H54 (cell line): ENCODE data around the gene HEMGN.

Experiments
- DNase-seq: peaks from one replicate; pipeline ENCODE4 v3.0.0; 2011; ENCODE audit warnings: low spot score, mixed read lengths; ENCODE audit not compliant: insufficient read length
- FAIRE-seq: peaks from 3 replicates; lab custom pipeline; 2011; peaks lifted over from hg19 to GRCh38; lab: Jason Lieb, UNC
- POLR2A ChIP-seq: IDR thresholded peaks from 2 replicates; pipeline ENCODE4 v1.6.1; 2011; ENCODE audit warnings: low read depth, mild to moderate bottlenecking, low read length

HEMGN gene

DNA sequence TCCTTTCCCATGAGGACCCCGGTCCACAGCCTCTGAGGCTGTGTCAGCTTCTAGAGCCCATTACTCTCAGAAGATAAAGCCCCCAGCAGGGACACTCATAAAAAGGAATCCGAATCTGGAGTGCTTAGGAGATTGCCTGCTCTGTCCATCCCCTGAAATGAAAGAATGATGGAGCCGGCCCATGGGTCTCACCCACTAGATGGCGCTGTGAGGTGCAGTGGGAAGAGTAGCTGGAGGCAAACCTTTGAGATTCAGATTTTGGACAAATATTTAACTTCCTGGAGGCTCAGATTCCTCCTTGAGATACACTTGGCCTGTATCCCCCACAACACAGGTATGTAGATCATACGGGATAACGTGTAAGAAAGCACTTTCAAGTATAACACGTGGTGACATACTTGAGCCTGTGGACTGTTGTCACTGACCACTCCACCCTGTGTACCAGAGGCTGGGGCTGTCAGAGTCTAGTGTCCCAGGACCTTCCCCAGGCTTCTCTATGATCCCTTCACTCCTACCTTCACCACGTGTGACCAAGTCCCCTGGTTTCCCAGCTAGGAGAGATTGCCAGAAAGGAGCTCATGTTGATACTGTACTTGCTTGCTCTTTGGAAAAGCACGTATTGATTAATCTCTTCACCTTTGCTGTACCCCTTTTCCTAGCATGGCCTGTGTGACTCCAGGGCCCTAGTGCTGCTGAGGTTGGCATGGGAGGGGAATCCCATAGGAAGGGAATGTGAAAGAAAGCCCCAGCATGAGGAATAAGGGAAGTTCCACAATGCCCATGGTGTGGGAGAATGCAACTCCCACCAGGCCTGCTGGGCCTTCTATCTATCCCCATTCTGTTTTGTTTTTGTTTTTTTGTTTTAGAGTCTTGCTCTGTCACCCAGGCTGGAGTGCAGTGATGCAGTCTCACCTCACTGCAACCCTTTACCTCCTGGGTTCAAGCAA is 47.8 kb downstream of the HEMGN start:
- DNase-seq (peak; percentile 73), FAIRE-seq (no peak)
- no peak for TF ChIP-seq POLR2A

DNA sequence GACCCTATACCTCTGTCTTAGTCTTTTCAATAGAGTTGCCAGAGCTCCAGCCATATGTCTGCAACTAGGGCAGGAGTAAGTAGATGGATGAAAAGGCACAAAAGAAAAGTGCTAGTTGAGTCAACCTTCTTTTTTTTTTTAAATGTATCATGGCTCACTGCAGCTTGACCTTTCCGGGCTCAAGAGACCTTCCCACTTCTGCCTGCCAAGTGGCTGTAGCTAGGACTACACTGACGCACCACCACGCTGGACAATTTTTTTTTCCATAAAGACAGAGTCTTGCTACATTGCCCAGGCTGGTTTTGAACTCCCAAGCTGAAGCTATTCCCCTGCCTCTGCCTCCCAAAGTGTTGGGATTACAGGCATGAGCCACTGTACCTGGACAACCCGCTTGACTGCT is 57.6 kb downstream of the HEMGN start:
- DNase-seq (no peak), FAIRE-seq (no peak)
- no peak for TF ChIP-seq POLR2A
